ENCODE results near the gene SNTG2. TPM values are rescaled to one million over a fixed set of nuclear protein-coding genes. Genes with fewer than 3 reads are reported as not detected.

The SNTG2 gene
- total RNA-seq, 2 experiments from 2014 or later, result not detected

GRCh38 chr2:1004398-1004797 lies 53.7 kb downstream of the SNTG2 start:
- intact Hi-C loops (cut with micrococcal nuclease; ENCODE audit: unreplicated experiment), result no loop called here
- Histone ChIP-seq H3K4me2 (ENCODE audit: low read length) (no peak overlapping the region), H3K9me3 (ENCODE audit: low read length) (no peaks in the 10 kb centered on the region), H3K4me1 (ENCODE audit: insufficient read depth, low read length, poor library complexity, severe bottlenecking) (no peaks in the 10 kb centered on the region), H3K27ac (ENCODE audit: low read depth, low read length, poor library complexity, severe bottlenecking) (no peak overlapping the region), H3K9me2 (ENCODE audit: insufficient read depth, low read length) (no peaks in the 10 kb centered on the region), H4K20me1 (ENCODE audit: insufficient read depth, low read length) (no peaks in the 10 kb centered on the region), H3K36me3 (ENCODE audit: insufficient read depth, low read length) (no peaks in the 10 kb centered on the region), H3K79me2 (ENCODE audit: insufficient read depth, low read depth, low read length) (no peaks in the 10 kb centered on the region), H3K4me3 (ENCODE audit: low read depth, low read length, poor library complexity, severe bottlenecking) (no peak overlapping the region), H2AFZ (ENCODE audit: low read length) (no peak overlapping the region)
- ChIA-PET POLR2A (no interaction called here), CTCF (ENCODE audit: unreplicated experiment) (no interaction called here)
- no peak for TF ChIP-seq EZH2phosphoT487 (IDR thresholded peaks at IDR 0.05; ENCODE audit: borderline replicate concordance, low read depth, low read length)
- TF ChIP-seq, protein P1, sequence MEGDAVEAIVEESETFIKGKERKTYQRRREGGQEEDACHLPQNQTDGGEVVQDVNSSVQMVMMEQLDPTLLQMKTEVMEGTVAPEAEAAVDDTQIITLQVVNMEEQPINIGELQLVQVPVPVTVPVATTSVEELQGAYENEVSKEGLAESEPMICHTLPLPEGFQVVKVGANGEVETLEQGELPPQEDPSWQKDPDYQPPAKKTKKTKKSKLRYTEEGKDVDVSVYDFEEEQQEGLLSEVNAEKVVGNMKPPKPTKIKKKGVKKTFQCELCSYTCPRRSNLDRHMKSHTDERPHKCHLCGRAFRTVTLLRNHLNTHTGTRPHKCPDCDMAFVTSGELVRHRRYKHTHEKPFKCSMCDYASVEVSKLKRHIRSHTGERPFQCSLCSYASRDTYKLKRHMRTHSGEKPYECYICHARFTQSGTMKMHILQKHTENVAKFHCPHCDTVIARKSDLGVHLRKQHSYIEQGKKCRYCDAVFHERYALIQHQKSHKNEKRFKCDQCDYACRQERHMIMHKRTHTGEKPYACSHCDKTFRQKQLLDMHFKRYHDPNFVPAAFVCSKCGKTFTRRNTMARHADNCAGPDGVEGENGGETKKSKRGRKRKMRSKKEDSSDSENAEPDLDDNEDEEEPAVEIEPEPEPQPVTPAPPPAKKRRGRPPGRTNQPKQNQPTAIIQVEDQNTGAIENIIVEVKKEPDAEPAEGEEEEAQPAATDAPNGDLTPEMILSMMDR (conservative IDR thresholded peaks at IDR 0.05; ENCODE audit: low read length), result no peak
- DNase-seq (ENCODE audit: low spot score), result no peak
- no TSS peak for BruUV-seq (replicated peaks)

- TF ChIP-seq EZH2phosphoT487 (IDR thresholded peaks at IDR 0.05; ENCODE audit: borderline replicate concordance, low read depth, low read length), result no peak
- TF ChIP-seq, protein P1 (conservative IDR thresholded peaks at IDR 0.05; ENCODE audit: low read length), result no peak
- Histone ChIP-seq H4K20me1 (ENCODE audit: insufficient read depth, low read length) (no peaks in the 10 kb centered on the region), H2AFZ (ENCODE audit: low read length) (no peak overlapping the region), H3K4me3 (ENCODE audit: low read depth, low read length, poor library complexity, severe bottlenecking) (no peak overlapping the region), H3K36me3 (ENCODE audit: insufficient read depth, low read length) (no peaks in the 10 kb centered on the region), H3K4me2 (ENCODE audit: low read length) (no peak overlapping the region), H3K79me2 (ENCODE audit: insufficient read depth, low read depth, low read length) (no peaks in the 10 kb centered on the region), H3K4me1 (ENCODE audit: insufficient read depth, low read length, poor library complexity, severe bottlenecking) (no peaks in the 10 kb centered on the region), H3K27ac (ENCODE audit: low read depth, low read length, poor library complexity, severe bottlenecking) (no peak overlapping the region), H3K9me3 (ENCODE audit: low read length) (no peaks in the 10 kb centered on the region), H3K9me2 (ENCODE audit: insufficient read depth, low read length) (no peaks in the 10 kb centered on the region)
- POLR2A ChIA-PET, result no interaction called here
- intact Hi-C loops (cut with micrococcal nuclease; ENCODE audit: unreplicated experiment), result no loop called here
- BruUV-seq (replicated peaks), result no TSS peak
- CTCF ChIA-PET (ENCODE audit: unreplicated experiment), result no interaction called here
- no peak for DNase-seq (ENCODE audit: low spot score)
Observed at GRCh38 chr2:1010415-1010930, 59.8 kb downstream of the SNTG2 start.

GRCh38 chr2:1011006-1011405 lies 60.4 kb downstream of the SNTG2 start:
- no peaks in the 10 kb centered on the region for H4K20me1 ChIP-seq (ENCODE audit: insufficient read depth, low read length)
- intact Hi-C loops (cut with micrococcal nuclease; ENCODE audit: unreplicated experiment), result no loop called here
- TF ChIP-seq, protein P1 (conservative IDR thresholded peaks at IDR 0.05; ENCODE audit: low read length), result no peak
- TF ChIP-seq EZH2phosphoT487 (IDR thresholded peaks at IDR 0.05; ENCODE audit: borderline replicate concordance, low read depth, low read length), result no peak
- H3K27ac ChIP-seq (ENCODE audit: low read depth, low read length, poor library complexity, severe bottlenecking), result no peak overlapping the region
- no peaks in the 10 kb centered on the region for H3K4me1 ChIP-seq (ENCODE audit: insufficient read depth, low read length, poor library complexity, severe bottlenecking)
- H3K9me2 ChIP-seq (ENCODE audit: insufficient read depth, low read length), result no peaks in the 10 kb centered on the region
- POLR2A ChIA-PET, result no interaction called here
- H3K4me2 ChIP-seq (ENCODE audit: low read length), result no peak overlapping the region
- no peak overlapping the region for H2AFZ ChIP-seq (ENCODE audit: low read length)
- CTCF ChIA-PET (ENCODE audit: unreplicated experiment), result no interaction called here
- no peaks in the 10 kb centered on the region for H3K9me3 ChIP-seq (ENCODE audit: low read length)
- BruUV-seq (replicated peaks), result no TSS peak
- H3K79me2 ChIP-seq (ENCODE audit: insufficient read depth, low read depth, low read length), result no peaks in the 10 kb centered on the region
- DNase-seq (ENCODE audit: low spot score), result no peak
- H3K36me3 ChIP-seq (ENCODE audit: insufficient read depth, low read length), result no peaks in the 10 kb centered on the region
- no peak overlapping the region for H3K4me3 ChIP-seq (ENCODE audit: low read depth, low read length, poor library complexity, severe bottlenecking)
